HepG2 (cell line): Measurements from ENCODE around the gene CTU2. TPM values are rescaled to one million over a fixed set of nuclear protein-coding genes. Genes with fewer than 3 reads are reported as not detected.

Experiments
- HOXA7 ChIP-seq: sonication (generic); formaldehyde crosslinking; IDR thresholded peaks from 2 replicates; pipeline ENCODE4 v1.8.1; 2022; ENCODE audit warnings: mild to moderate bottlenecking, missing genetic modification reagents, moderate library complexity
- MTF2 ChIP-seq: sonication (generic); formaldehyde crosslinking; IDR thresholded peaks from 2 replicates; pipeline ENCODE4 v1.5.0; 2020; ENCODE audit warnings: missing genetic modification reagents, borderline replicate concordance
- ZNF101 ChIP-seq: sonication (generic); formaldehyde crosslinking; IDR thresholded peaks from 2 replicates; pipeline ENCODE4 v1.4.0; 2020; ENCODE audit warnings: mild to moderate bottlenecking, low read depth, missing genetic modification reagents, borderline replicate concordance
- ZNF20 ChIP-seq: sonication (generic); formaldehyde crosslinking; IDR thresholded peaks from 2 replicates; pipeline ENCODE4 v1.4.0; 2020; ENCODE audit warnings: mild to moderate bottlenecking, moderate library complexity, missing genetic modification reagents
- ZNF274 ChIP-seq: sonication (generic); formaldehyde crosslinking; IDR thresholded peaks from 2 replicates; pipeline ENCODE4 v1.5.1; 2020; ENCODE audit warnings: mild to moderate bottlenecking, missing genetic modification reagents
- ZNF431 ChIP-seq: sonication (generic); formaldehyde crosslinking; IDR thresholded peaks from 2 replicates; pipeline ENCODE4 v1.9.0; 2022; ENCODE audit warnings: missing genetic modification reagents, low read depth, mild to moderate bottlenecking, borderline replicate concordance
- ZNF660 ChIP-seq: sonication (generic); formaldehyde crosslinking; IDR thresholded peaks from 2 replicates; pipeline ENCODE4 v1.5.1; 2020; ENCODE audit warnings: mild to moderate bottlenecking, low read depth, missing genetic modification reagents, borderline replicate concordance
- polyA plus RNA-seq, 8 experiments: library from polyadenylated mRNA; depleted of rRNA in 3 of 8; stranded (reverse) in 7 of 8; unstranded in 1 of 8; fragments of >200 nt; fragmentation: Illumina TruSeq in 4 of 8; extraction: Trizol in 4 of 8; gene quantifications; 2 replicates each; pipeline versions ENCODE4 v1.2.1 to v1.2.3, GENCODE V29; 2011 to 2016; ENCODE audit warnings: low read depth in 4 of 8, missing spikeins in 1 of 8, mixed read lengths in 1 of 8; ENCODE audit not compliant: insufficient read depth in 1 of 8
- total RNA-seq, 5 experiments: library from RNA; depleted of rRNA; stranded (reverse); fragments of >200 nt; fragmentation: Illumina TruSeq; extraction: Trizol; gene quantifications; 2 replicates each; pipeline ENCODE4 v1.2.3, GENCODE V29; 2016; ENCODE audit warnings: low read depth in 1 of 5
- TF ChIP-seq, protein P1 (sequence below): fragments of 450-650 bp; IDR thresholded peaks from 2 replicates; pipeline ENCODE4 v1.6.1; 2017; ENCODE audit warnings: mild to moderate bottlenecking
- TF ChIP-seq, protein P2 (sequence below): IDR thresholded peaks from 2 replicates; pipeline ENCODE4 v1.6.1; 2016; ENCODE audit warnings: low read depth, borderline replicate concordance
- TF ChIP-seq, protein P3 (sequence below): sonication (generic); formaldehyde crosslinking; IDR thresholded peaks from 2 replicates; pipeline ENCODE4 v1.4.0; 2020; ENCODE audit warnings: mild to moderate bottlenecking, missing genetic modification reagents
- TF ChIP-seq, protein P4 (sequence below): sonication (generic); formaldehyde crosslinking; IDR thresholded peaks from 2 replicates; pipeline ENCODE4 v1.4.0; 2020; ENCODE audit warnings: missing genetic modification reagents
- TF ChIP-seq, protein P5 (sequence below), 2 experiments: sonication (generic) in 1 of 2; formaldehyde crosslinking in 1 of 2; IDR thresholded peaks; 2 replicates each; pipeline versions ENCODE4 v1.4.0 to v1.6.1; 2016 to 2020; ENCODE audit warnings: borderline replicate concordance in 1 of 2, low read depth in 1 of 2, mild to moderate bottlenecking in 1 of 2, missing genetic modification reagents in 1 of 2
- TF ChIP-seq, protein P6 (sequence below): sonication (generic); formaldehyde crosslinking; IDR thresholded peaks from 2 replicates; pipeline ENCODE4 v1.4.0; 2020; ENCODE audit warnings: missing genetic modification reagents; ENCODE audit errors: not compliant biosample characterization

Gene CTU2
- total and polyA plus RNA-seq, 2 of the 13 experiments (the other 11 are each of a cell fraction or from before 2014, with no cell fraction given), result 13.3 to 21.9 TPM

DNA sequence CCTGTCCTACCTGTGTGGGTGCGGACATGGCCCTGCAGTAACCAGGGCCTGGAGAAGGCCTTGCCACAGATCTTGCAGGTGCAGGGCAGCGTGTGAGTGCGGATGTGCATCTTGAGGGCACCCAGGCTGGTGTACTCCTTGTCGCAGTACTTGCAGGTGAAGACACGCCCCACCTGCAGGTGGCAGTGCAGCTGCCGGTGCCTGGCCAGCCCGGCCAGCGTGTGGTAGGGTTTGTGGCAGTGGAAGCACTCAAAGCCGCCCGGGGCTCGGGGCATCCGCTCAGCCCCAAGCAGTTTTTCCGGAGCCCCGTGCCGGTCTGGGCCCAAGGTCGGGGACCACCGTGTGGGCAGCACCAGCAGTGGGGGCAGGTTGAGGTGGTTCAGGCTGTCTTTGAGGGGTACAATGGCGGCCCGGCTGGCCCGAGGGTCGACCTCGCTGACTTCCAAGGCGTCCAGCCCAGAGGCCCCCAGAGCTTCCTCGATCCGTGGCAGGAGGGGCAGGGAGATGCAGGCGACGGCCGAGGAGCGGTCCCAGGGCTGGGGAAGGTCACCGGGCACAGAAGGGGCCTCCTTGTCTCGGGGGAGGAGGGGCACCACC is 25.1 kb upstream of the CTU2 start (continued):
- TF ChIP-seq MTF2, result no peak
- TF ChIP-seq ZNF660 (CRISPR knock-in tag), result no peak
- TF ChIP-seq, protein P1, sequence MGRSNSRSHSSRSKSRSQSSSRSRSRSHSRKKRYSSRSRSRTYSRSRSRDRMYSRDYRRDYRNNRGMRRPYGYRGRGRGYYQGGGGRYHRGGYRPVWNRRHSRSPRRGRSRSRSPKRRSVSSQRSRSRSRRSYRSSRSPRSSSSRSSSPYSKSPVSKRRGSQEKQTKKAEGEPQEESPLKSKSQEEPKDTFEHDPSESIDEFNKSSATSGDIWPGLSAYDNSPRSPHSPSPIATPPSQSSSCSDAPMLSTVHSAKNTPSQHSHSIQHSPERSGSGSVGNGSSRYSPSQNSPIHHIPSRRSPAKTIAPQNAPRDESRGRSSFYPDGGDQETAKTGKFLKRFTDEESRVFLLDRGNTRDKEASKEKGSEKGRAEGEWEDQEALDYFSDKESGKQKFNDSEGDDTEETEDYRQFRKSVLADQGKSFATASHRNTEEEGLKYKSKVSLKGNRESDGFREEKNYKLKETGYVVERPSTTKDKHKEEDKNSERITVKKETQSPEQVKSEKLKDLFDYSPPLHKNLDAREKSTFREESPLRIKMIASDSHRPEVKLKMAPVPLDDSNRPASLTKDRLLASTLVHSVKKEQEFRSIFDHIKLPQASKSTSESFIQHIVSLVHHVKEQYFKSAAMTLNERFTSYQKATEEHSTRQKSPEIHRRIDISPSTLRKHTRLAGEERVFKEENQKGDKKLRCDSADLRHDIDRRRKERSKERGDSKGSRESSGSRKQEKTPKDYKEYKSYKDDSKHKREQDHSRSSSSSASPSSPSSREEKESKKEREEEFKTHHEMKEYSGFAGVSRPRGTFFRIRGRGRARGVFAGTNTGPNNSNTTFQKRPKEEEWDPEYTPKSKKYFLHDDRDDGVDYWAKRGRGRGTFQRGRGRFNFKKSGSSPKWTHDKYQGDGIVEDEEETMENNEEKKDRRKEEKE, result no peak
- TF ChIP-seq ZNF20 (CRISPR knock-in tag), result no peak
- TF ChIP-seq, protein P2, sequence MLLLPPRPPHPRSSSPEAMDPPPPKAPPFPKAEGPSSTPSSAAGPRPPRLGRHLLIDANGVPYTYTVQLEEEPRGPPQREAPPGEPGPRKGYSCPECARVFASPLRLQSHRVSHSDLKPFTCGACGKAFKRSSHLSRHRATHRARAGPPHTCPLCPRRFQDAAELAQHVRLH (CRISPR knock-in tag), result no peak; the same call in 1 of the 2 replicates
- TF ChIP-seq, protein P3, sequence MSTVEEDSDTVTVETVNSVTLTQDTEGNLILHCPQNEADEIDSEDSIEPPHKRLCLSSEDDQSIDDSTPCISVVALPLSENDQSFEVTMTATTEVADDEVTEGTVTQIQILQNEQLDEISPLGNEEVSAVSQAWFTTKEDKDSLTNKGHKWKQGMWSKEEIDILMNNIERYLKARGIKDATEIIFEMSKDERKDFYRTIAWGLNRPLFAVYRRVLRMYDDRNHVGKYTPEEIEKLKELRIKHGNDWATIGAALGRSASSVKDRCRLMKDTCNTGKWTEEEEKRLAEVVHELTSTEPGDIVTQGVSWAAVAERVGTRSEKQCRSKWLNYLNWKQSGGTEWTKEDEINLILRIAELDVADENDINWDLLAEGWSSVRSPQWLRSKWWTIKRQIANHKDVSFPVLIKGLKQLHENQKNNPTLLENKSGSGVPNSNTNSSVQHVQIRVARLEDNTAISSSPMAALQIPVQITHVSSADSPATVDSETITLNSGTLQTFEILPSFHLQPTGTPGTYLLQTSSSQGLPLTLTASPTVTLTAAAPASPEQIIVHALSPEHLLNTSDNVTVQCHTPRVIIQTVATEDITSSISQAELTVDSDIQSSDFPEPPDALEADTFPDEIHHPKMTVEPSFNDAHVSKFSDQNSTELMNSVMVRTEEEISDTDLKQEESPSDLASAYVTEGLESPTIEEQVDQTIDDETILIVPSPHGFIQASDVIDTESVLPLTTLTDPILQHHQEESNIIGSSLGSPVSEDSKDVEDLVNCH, result no peak
- TF ChIP-seq, protein P4, sequence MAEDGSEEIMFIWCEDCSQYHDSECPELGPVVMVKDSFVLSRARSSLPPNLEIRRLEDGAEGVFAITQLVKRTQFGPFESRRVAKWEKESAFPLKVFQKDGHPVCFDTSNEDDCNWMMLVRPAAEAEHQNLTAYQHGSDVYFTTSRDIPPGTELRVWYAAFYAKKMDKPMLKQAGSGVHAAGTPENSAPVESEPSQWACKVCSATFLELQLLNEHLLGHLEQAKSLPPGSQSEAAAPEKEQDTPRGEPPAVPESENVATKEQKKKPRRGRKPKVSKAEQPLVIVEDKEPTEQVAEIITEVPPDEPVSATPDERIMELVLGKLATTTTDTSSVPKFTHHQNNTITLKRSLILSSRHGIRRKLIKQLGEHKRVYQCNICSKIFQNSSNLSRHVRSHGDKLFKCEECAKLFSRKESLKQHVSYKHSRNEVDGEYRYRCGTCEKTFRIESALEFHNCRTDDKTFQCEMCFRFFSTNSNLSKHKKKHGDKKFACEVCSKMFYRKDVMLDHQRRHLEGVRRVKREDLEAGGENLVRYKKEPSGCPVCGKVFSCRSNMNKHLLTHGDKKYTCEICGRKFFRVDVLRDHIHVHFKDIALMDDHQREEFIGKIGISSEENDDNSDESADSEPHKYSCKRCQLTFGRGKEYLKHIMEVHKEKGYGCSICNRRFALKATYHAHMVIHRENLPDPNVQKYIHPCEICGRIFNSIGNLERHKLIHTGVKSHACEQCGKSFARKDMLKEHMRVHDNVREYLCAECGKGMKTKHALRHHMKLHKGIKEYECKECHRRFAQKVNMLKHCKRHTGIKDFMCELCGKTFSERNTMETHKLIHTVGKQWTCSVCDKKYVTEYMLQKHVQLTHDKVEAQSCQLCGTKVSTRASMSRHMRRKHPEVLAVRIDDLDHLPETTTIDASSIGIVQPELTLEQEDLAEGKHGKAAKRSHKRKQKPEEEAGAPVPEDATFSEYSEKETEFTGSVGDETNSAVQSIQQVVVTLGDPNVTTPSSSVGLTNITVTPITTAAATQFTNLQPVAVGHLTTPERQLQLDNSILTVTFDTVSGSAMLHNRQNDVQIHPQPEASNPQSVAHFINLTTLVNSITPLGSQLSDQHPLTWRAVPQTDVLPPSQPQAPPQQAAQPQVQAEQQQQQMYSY (CRISPR knock-in tag), result no peak
- no peak for TF ChIP-seq ZNF274 (CRISPR knock-in tag)
- no peak for TF ChIP-seq ZNF431 (CRISPR knock-in tag)
- TF ChIP-seq, protein P5, sequence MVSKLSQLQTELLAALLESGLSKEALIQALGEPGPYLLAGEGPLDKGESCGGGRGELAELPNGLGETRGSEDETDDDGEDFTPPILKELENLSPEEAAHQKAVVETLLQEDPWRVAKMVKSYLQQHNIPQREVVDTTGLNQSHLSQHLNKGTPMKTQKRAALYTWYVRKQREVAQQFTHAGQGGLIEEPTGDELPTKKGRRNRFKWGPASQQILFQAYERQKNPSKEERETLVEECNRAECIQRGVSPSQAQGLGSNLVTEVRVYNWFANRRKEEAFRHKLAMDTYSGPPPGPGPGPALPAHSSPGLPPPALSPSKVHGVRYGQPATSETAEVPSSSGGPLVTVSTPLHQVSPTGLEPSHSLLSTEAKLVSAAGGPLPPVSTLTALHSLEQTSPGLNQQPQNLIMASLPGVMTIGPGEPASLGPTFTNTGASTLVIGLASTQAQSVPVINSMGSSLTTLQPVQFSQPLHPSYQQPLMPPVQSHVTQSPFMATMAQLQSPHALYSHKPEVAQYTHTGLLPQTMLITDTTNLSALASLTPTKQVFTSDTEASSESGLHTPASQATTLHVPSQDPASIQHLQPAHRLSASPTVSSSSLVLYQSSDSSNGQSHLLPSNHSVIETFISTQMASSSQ (IDR thresholded peaks at IDR 0.05; ENCODE audit: low read depth), result no peak
- TF ChIP-seq, protein P5 (CRISPR knock-in tag; IDR thresholded peaks at IDR 0.05; ENCODE audit: borderline replicate concordance), result no peak
- no peak for TF ChIP-seq ZNF101 (CRISPR knock-in tag)
- TF ChIP-seq, protein P6, sequence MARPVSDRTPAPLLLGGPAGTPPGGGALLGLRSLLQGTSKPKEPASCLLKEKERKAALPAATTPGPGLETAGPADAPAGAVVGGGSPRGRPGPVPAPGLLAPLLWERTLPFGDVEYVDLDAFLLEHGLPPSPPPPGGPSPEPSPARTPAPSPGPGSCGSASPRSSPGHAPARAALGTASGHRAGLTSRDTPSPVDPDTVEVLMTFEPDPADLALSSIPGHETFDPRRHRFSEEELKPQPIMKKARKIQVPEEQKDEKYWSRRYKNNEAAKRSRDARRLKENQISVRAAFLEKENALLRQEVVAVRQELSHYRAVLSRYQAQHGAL (CRISPR knock-in tag), result no peak
- TF ChIP-seq HOXA7 (CRISPR knock-in tag), result no peak
